GM21360 (cell line): ENCODE measurements around the gene TTC16.

Source experiments
- ATAC-seq: cut with Tn5 transposase; IDR thresholded peaks from one replicate; pipeline ENCODE4 v1.9.1; 2021; ENCODE audit warnings: mild to moderate bottlenecking, moderate library complexity; ENCODE audit not compliant: unreplicated experiment

Gene TTC16

DNA sequence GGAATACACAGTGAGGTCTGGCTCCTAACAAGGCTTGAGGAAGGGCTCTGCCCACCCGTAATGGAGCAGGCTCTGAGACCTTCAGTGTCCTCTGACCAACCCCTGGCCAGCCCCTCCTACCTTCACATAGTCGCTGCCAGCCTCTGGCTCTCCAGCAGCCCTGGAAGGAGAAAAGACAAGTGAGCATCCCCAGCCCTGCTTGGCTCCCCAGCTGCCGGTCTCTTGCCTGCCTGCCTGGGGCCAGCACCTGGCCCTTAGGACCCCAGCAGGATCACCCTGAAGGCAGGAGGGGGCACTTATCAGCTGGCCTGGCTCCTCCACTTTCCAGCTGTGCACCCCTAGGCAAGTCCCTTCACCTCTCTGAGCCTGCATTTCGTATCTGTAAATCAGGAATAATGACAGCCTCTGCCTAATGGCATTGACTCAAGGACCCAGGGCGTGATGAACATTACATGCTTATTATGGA, 45.6 kb downstream of the TTC16 start:
- ATAC-seq = no peak

GRCh38 chr9:127762111-127762676, 46.3 kb downstream of the TTC16 start:
- ATAC-seq = no peak

- no peak for ATAC-seq
Measured at GRCh38 chr9:127763918-127764384, 48.1 kb downstream of the TTC16 start.

- no peak for ATAC-seq
Measured at GRCh38 chr9:127765418-127765817, 49.5 kb downstream of the TTC16 start.

GRCh38 chr9:127767410-127767809, 51.5 kb downstream of the TTC16 start:
- no peak for ATAC-seq

DNA sequence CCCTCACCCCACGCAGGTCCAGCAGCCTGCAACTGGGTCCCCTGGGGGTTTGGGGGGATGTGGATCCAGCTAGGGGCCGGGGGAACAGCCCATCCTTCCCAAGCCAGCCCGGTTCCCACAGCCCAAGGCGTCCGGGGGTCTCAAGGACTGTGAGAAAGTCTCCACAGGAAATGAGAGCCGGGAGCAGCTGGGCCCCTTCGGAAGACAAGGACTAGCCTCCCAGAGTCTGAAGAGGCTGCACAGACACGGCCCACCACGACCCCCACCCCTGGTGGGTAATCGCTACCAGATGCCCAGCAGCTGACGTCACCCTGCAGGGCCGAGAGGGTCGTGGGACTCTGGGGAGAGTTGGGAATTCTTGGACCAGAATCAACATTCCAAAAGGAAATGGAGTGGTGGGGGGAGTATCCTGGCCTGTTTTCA, 52.0 kb downstream of the TTC16 start:
- ATAC-seq = no peak

GRCh38 chr9:127768698-127769097, 52.8 kb downstream of the TTC16 start:
- no peak for ATAC-seq

DNA sequence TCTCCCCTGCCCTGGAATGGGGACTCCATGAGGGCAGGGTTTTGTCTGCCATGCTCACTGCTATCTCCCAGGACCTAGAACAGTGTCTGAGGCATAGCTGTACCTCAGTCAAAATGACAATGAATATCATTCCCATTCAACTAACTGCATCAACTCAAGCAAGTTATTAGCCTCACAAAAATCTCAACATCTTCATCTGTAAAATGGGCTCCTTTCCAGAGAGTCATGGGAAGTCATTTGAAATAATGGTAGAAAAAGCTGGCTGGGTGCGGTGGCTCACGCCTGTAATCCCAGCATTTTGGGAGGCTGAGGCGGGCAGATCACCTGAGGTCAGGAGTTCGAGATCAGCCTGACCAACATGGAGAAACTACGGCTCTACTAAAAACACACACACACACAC, 53.2 kb downstream of the TTC16 start:
- ATAC-seq = no peak

DNA sequence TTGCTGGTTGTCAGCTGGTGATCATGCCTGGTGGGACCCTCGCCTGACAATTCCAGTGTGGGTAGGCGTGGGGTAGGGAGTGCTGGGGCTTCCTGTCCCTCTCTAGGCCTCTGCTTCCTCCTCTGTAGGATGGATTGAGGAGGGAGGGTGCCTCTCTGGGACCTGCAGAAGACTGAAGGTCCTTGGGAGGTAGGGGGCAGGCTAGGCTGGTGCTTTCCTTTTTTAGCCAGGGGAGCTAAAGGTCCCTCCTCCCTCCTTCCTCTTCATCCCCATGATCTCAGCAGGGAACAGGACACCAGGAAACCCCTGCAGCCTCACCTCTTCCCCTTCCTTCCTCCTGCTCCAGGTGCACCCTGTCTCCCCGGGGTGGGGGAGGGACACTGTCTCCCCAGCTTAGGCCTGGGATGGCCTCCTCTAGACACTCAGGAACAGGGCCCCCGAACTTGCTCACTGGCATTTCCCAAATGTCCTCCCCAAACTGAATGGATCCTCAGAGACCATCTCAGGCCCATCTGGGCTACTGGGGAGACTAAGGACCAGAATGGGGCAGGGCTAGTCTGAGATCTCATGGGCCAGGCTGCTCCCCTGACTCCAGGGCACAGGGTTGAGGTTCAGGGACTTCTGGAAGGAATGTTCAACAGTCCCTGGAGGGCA, 54.2 kb downstream of the TTC16 start:
- ATAC-seq = no peak

DNA sequence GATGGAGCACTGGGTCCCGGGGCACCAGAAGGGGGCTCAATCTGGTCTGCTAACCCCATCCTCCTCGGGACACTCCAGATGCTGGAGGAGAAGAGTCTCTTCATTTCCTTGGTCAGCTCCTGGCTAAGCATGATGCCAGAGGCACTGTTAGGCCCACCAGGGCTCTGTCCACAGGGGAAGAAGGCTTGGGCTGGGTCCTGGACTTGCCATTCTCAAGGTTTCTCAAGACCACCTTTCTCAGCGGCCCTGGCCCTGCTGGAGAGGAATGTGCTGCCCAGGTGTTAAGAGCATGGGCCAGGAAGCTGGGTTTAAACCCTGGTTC, 54.7 kb downstream of the TTC16 start:
- ATAC-seq = no peak

DNA sequence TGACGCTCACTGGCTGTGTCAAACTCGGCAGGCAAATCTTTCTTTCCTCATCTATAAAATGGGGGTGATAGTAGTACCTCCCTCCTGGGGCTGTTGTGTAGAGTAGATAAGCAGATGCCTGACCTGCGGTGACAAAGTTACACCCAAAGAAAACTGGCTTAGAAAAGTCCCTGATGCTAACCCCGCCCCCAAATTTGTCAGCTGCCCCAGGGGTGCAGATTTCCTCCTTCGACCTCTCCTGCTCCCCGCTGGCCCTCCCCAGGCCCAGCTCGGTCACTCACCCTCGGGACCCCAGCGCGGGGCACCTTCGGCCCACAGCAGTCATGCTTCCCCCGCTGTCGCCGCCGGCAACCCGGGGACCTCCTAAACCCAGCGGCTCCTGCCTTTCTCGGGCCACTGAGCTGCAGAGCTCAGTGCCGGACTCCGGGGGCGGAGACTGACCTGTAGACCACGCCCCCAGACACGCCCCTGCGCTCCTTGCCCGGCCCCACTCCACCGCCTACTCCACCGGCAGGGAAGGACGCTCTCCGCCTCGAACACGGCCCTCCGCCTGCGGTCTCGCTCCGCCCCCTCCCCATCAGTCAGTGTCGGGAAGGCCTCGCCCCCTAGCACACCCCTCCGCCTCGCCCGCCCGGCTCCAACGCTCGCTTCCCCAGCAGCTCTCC, 55.2 kb downstream of the TTC16 start:
- ATAC-seq = peak; percentile 83

- no peak for ATAC-seq
Measured at GRCh38 chr9:127771570-127772189, 55.8 kb downstream of the TTC16 start.

GRCh38 chr9:127772603-127773002, 56.7 kb downstream of the TTC16 start:
- no peak for ATAC-seq

GRCh38 chr9:127773272-127773671, 57.4 kb downstream of the TTC16 start:
- ATAC-seq = no peak

DNA sequence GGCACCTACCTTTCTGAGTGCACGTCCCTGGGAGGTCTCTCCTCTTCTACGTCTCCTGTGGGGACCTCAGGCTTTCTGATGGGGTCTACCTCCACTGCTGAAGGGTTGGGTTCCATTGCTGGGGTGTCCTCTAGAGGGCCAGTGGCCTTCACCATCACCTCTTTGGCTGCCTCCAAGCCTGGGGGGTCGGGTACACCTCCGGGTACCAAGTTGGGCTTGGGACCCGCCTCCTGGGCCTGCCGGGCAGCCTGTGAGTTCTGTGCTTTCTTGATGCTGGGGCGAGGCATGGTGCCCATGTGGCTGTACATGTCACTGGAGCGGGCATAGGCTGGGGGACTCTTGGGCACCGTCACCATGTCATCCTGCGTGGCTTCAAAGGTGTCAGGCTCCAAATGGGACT, 58.1 kb downstream of the TTC16 start:
- ATAC-seq = no peak

DNA sequence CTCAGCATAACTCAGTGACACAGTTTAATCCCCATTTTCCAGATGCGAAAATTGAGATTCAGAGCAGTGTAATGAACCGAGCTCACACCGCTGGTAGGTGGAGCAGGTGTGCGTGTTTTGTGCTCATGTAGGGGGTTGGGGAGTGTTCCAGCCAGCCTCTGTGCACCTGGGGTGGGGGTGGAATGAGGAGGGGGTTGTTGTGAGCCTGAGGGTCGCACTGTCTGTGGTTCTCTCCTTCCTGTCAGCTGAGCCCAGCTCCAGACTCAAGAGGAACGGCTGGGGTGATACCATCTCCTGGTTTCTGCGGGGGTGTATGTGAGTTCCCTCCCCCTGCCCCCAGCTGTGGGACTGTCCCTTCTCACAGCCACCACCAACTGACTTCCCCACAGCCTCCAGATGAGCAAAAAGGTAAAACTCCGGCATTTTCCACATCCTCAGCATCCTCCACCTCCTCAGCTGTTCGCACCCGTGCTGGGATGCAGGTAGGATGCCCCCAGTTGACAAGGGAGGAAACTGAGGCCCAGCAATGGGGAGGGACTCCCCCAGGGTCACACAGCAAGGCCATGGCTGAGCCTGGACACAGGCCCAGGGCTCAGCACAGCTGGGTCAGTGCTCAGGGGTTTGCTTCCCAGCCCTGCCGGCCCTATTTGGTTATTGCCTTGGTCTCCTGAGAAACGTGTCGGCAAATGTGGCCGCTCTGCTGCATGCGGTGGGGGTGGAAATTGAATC, 60.5 kb downstream of the TTC16 start:
- no peak for ATAC-seq

- no peak for ATAC-seq
Measured at GRCh38 chr9:127776924-127777289, 61.0 kb downstream of the TTC16 start.

DNA sequence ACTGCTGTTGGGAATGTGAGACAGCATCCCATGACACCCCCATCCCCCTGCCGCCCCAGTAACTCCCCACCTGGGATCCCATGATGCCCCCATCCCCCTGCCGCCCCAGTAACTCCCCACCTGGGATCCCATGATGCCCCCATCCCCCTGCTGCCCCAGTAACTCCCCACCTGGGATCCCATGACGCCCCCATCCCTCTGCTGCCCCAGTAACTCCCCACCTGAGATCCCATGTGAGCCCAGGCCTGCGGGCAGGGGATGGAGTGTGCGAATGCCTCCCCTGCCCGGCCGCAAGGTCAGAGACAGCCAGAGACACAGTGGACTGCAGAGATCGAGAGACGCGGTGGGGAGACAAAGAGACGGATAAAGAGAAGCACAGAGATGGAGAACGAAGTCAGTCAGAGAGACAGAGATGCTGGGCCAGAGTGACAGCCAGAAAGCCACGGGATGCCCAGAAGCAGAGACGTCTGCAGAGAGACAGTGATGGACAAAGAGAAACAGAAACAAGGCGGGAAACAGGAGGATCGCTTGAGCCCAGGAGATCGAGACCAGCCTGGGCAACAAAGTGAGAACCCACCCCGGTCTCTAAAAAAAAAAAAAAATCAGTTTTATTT, 61.6 kb downstream of the TTC16 start:
- ATAC-seq = no peak

GRCh38 chr9:127778280-127779135, 62.6 kb downstream of the TTC16 start, which contains the start of gene SH2D3C:
Gene SH2D3C, minus strand, starts transcription at chr9:127778666. Its CDS starts 39 bp downstream, at chr9:127778627.
- peak; percentile 32 for ATAC-seq
